ENCODE data around the gene NADK2.

DNA sequence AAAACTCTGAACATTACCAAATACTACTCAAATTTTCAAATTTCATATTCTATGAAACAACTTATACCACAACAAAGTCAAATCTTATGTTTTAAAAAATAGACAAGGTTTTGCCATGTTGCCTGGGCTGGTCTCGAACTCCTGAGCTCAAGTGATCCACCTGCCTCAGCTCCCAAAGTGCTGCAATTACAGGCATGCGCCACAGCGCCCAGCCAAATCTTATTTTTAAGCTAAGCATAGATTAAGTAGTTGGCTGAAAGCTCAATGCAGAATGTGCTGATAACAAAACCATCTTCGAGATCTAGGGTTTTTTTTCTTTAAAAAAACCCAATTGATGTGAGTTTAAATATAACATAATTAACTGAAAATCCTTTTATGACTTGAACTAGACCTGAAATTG is 96.4 kb downstream of the NADK2 start:
- TF ChIP-seq POLR2A (IDR thresholded peaks at IDR 0.05) = no peak
- TF ChIP-seq, protein P1, sequence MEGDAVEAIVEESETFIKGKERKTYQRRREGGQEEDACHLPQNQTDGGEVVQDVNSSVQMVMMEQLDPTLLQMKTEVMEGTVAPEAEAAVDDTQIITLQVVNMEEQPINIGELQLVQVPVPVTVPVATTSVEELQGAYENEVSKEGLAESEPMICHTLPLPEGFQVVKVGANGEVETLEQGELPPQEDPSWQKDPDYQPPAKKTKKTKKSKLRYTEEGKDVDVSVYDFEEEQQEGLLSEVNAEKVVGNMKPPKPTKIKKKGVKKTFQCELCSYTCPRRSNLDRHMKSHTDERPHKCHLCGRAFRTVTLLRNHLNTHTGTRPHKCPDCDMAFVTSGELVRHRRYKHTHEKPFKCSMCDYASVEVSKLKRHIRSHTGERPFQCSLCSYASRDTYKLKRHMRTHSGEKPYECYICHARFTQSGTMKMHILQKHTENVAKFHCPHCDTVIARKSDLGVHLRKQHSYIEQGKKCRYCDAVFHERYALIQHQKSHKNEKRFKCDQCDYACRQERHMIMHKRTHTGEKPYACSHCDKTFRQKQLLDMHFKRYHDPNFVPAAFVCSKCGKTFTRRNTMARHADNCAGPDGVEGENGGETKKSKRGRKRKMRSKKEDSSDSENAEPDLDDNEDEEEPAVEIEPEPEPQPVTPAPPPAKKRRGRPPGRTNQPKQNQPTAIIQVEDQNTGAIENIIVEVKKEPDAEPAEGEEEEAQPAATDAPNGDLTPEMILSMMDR (IDR thresholded peaks at IDR 0.05) = no peak

Measured in heart left ventricle (tissue), 13 donors.